GM23248 (cell line): ENCODE data around the gene SLC15A1. TPM values are rescaled to one million over a fixed set of nuclear protein-coding genes. Genes with fewer than 3 reads are reported as not detected.

Experiments
- DNase-seq: peaks from one replicate; pipeline ENCODE4 v3.0.0-alpha.2; 2015
- H2AFZ ChIP-seq: fragments of 200-600 bp; sonication (generic); 2 replicates; pipeline ENCODE4 v1.6.1; 2016; ENCODE audit warnings: antibody characterized with exemption
- H3F3A ChIP-seq: fragments of 200-600 bp; sonication (generic); 2 replicates; pipeline ENCODE4 v1.6.1; 2016; ENCODE audit warnings: mild to moderate bottlenecking, antibody characterized with exemption, mixed run types; ENCODE audit not compliant: insufficient read depth
- H3K27ac ChIP-seq: fragments of 200-600 bp; sonication (generic); 2 replicates; pipeline ENCODE4 v1.5.1; 2016; ENCODE audit warnings: mild to moderate bottlenecking
- H3K27me3 ChIP-seq: fragments of 200-600 bp; sonication (generic); replicated peaks from 2 replicates; pipeline ENCODE4 v1.6.1; 2016; ENCODE audit warnings: mild to moderate bottlenecking; ENCODE audit not compliant: insufficient read depth
- H3K36me3 ChIP-seq: fragments of 200-600 bp; sonication (generic); 2 replicates; pipeline ENCODE4 v1.6.1; 2016; ENCODE audit warnings: low read depth, mild to moderate bottlenecking
- H3K4me1 ChIP-seq: fragments of 200-600 bp; sonication (generic); 2 replicates; pipeline ENCODE4 v1.6.1; 2016; ENCODE audit warnings: mild to moderate bottlenecking; ENCODE audit not compliant: insufficient read depth
- H3K4me2 ChIP-seq: fragments of 200-600 bp; sonication (generic); one replicate; pipeline ENCODE4 v1.6.1; 2016; ENCODE audit warnings: mild to moderate bottlenecking; ENCODE audit not compliant: unreplicated experiment
- H3K4me3 ChIP-seq: fragments of 200-600 bp; sonication (generic); 2 replicates; pipeline ENCODE4 v1.5.1; 2016; ENCODE audit warnings: mild to moderate bottlenecking
- H3K79me2 ChIP-seq: fragments of 200-600 bp; sonication (generic); 2 replicates; pipeline ENCODE4 v1.6.1; 2016; ENCODE audit warnings: mild to moderate bottlenecking; ENCODE audit not compliant: insufficient read depth
- H3K9ac ChIP-seq: fragments of 200-600 bp; sonication (generic); 2 replicates; pipeline ENCODE4 v1.6.1; 2016; ENCODE audit warnings: mild to moderate bottlenecking
- H3K9me2 ChIP-seq: fragments of 200-600 bp; sonication (generic); 2 replicates; pipeline ENCODE4 v1.6.1; 2016; ENCODE audit warnings: mixed run types, mild to moderate bottlenecking, moderate library complexity; ENCODE audit not compliant: insufficient read depth
- H3K9me3 ChIP-seq: fragments of 200-600 bp; sonication (generic); one replicate; pipeline ENCODE4 v1.6.1; 2017; ENCODE audit warnings: low read depth
- H4K20me1 ChIP-seq: fragments of 200-600 bp; sonication (generic); 2 replicates; pipeline ENCODE4 v1.6.0; 2016; ENCODE audit not compliant: insufficient read depth
- EZH2 ChIP-seq: fragments of 200-600 bp; sonication (generic); IDR thresholded peaks from 2 replicates; pipeline ENCODE4 v1.6.1; 2018; ENCODE audit warnings: antibody characterized with exemption, mild to moderate bottlenecking; ENCODE audit not compliant: insufficient read depth, poor library complexity, severe bottlenecking
- EZH2phosphoT487 ChIP-seq: fragments of 200-600 bp; sonication (generic); IDR thresholded peaks from 2 replicates; pipeline ENCODE4 v1.6.1; 2018; ENCODE audit warnings: antibody characterized with exemption, moderate library complexity, mild to moderate bottlenecking, low read depth; ENCODE audit not compliant: insufficient read depth
- WGBS, 2 experiments: methylation state at CpG; one replicate each; pipeline ENCODE4 v1.1.6; 2015 to 2017; ENCODE audit warnings: low lambda C conversion rate in 2 of 2, low coverage in 1 of 2; ENCODE audit errors: missing lambda C conversion rate in 2 of 2; 5-methylcytosine and 5-hydroxymethylcytosine counted together
- in situ Hi-C: fragments of 300-500 bp; cut with MboI; formaldehyde crosslinking; loops from 2 replicates; pipeline ENCODE4 v1.15.0; 2020
- polyA plus RNA-seq: library from polyadenylated mRNA; unstranded; fragments of >200 nt; fragmentation: Nextera tagmentation; extraction: Ambion mirVana; gene quantifications from 2 replicates; pipeline ENCODE4 v1.2.1, GENCODE V29; 2016
- total RNA-seq: library from RNA; depleted of rRNA; stranded (reverse); fragments of >200 nt; shearing (Covaris generic); gene quantifications from 2 replicates; pipeline ENCODE4 v1.2.3, GENCODE V29; 2014

Gene SLC15A1
- total and polyA plus RNA-seq, 2 experiments from 2014 or later, result not detected

- H3K4me1 ChIP-seq, result peaks cover 17% of the 10 kb centered on the region
- in situ Hi-C loops, result no loop called here
- H3K27ac ChIP-seq, result no peak overlapping the region
- H3K79me2 ChIP-seq, result no peaks in the 10 kb centered on the region
- TF ChIP-seq EZH2 (no peak), EZH2phosphoT487 (no peak)
- no peak overlapping the region for H2AFZ ChIP-seq
- H4K20me1 ChIP-seq, result no peaks in the 10 kb centered on the region
- no peaks in the 10 kb centered on the region for H3K9me3 ChIP-seq
- no peaks in the 10 kb centered on the region for H3K36me3 ChIP-seq
- no peaks in the 10 kb centered on the region for H3K9me2 ChIP-seq
- no peak overlapping the region for H3K4me3 ChIP-seq
- WGBS, 2 experiments, result 97 to 98% methylated on average over 6 of the region's 6 CpGs
- H3K27me3 ChIP-seq, result no peaks in the 10 kb centered on the region
- DNase-seq, result no peak
- H3K9ac ChIP-seq, result no peak overlapping the region
- peaks cover 21% of the 10 kb centered on the region for H3F3A ChIP-seq
- H3K4me2 ChIP-seq, result no peak overlapping the region
Measured at GRCh38 chr13:98797456-98797855, 45.0 kb upstream of the SLC15A1 start.

- no peaks in the 10 kb centered on the region for H4K20me1 ChIP-seq
- H3F3A ChIP-seq, result peaks cover 21% of the 10 kb centered on the region
- no peaks in the 10 kb centered on the region for H3K9me3 ChIP-seq
- no peaks in the 10 kb centered on the region for H3K27me3 ChIP-seq
- H3K4me2 ChIP-seq, result no peak overlapping the region
- no peak overlapping the region for H3K9ac ChIP-seq
- no peaks in the 10 kb centered on the region for H3K79me2 ChIP-seq
- 95 to 98% methylated on average over 10 of the region's 10 CpGs for WGBS, 2 experiments
- in situ Hi-C loops, result no loop called here
- TF ChIP-seq EZH2phosphoT487, result no peak
- no peak for TF ChIP-seq EZH2
- H3K9me2 ChIP-seq, result no peaks in the 10 kb centered on the region
- H3K4me1 ChIP-seq, result peaks cover 17% of the 10 kb centered on the region
- no peak overlapping the region for H2AFZ ChIP-seq
- H3K4me3 ChIP-seq, result no peak overlapping the region
- no peaks in the 10 kb centered on the region for H3K36me3 ChIP-seq
- no peak overlapping the region for H3K27ac ChIP-seq
- no peak for DNase-seq
Measured at GRCh38 chr13:98796798-98797197, 44.3 kb upstream of the SLC15A1 start.

DNA sequence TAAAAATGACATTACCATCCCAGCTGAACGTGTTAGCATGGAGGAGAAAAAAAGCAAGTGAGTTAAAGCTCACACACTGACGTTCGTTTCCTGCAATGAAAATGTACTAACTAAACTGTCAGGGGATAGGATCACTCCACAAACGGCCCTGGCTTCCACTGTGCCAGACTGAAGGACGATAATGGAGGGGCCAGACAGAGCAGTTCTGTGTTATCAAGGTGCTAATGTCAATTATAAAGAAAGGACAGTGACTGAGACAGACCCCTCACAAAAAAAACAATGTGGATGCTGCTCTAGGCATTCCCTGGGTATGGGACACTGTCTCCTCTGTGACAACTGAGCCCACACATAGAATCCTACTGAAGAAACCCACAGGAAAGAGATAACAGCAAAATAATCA, 43.7 kb upstream of the SLC15A1 start:
- Histone ChIP-seq H3K27ac (no peak overlapping the region), H3K79me2 (no peaks in the 10 kb centered on the region), H4K20me1 (no peaks in the 10 kb centered on the region), H3K4me1 (peaks cover 17% of the 10 kb centered on the region), H3K9me3 (no peaks in the 10 kb centered on the region), H2AFZ (no peak overlapping the region), H3K27me3 (no peaks in the 10 kb centered on the region), H3F3A (peaks cover 21% of the 10 kb centered on the region), H3K4me2 (no peak overlapping the region), H3K9me2 (no peaks in the 10 kb centered on the region), H3K9ac (no peak overlapping the region), H3K4me3 (no peak overlapping the region), H3K36me3 (no peaks in the 10 kb centered on the region)
- in situ Hi-C loops, result no loop called here
- WGBS, 2 experiments, result 89 to 93% methylated on average over 5 of the region's 5 CpGs
- TF ChIP-seq EZH2phosphoT487 (no peak), EZH2 (no peak)
- DNase-seq, result no peak

GRCh38 chr13:98795220-98795619, 42.7 kb upstream of the SLC15A1 start:
- Histone ChIP-seq H3K27ac (no peak overlapping the region), H2AFZ (no peak overlapping the region), H3K79me2 (no peaks in the 10 kb centered on the region), H3K36me3 (no peaks in the 10 kb centered on the region), H3F3A (peaks cover 21% of the 10 kb centered on the region), H3K27me3 (no peaks in the 10 kb centered on the region), H3K4me3 (no peak overlapping the region), H3K9me2 (no peaks in the 10 kb centered on the region), H3K9ac (no peak overlapping the region), H3K4me2 (no peak overlapping the region), H3K4me1 (peaks cover 17% of the 10 kb centered on the region), H3K9me3 (no peaks in the 10 kb centered on the region), H4K20me1 (no peaks in the 10 kb centered on the region)
- TF ChIP-seq EZH2, result no peak
- no peak for TF ChIP-seq EZH2phosphoT487
- DNase-seq, result no peak
- in situ Hi-C loops, result no loop called here
- WGBS, 2 experiments, result 97 to 98% methylated on average over 6 of the region's 6 CpGs

- Histone ChIP-seq H3K9ac (no peak overlapping the region), H3K4me1 (peaks cover 15% of the 10 kb centered on the region), H3K4me3 (no peak overlapping the region), H3K79me2 (no peaks in the 10 kb centered on the region), H3K4me2 (no peak overlapping the region), H2AFZ (no peak overlapping the region), H3K9me2 (no peaks in the 10 kb centered on the region), H3K27ac (no peak overlapping the region), H3F3A (peaks cover 19% of the 10 kb centered on the region), H3K27me3 (no peaks in the 10 kb centered on the region), H3K9me3 (no peaks in the 10 kb centered on the region), H3K36me3 (no peaks in the 10 kb centered on the region), H4K20me1 (no peaks in the 10 kb centered on the region)
- 93 to 94% methylated on average over 12 of the region's 12 CpGs for WGBS, 2 experiments
- in situ Hi-C loops, result no loop called here
- DNase-seq, result no peak
- TF ChIP-seq EZH2 (no peak), EZH2phosphoT487 (no peak)
Measured at GRCh38 chr13:98794498-98794897, 42.0 kb upstream of the SLC15A1 start.
